HG03159 (cell line): Measurements from ENCODE around the gene ICA1L.
"Not testable (repeated sequence)": the region's sequence is repeated elsewhere in the genome, so short reads cannot be mapped to it uniquely, and the experiment has no call there.

Source experiments
- ATAC-seq: cut with Tn5 transposase; IDR thresholded peaks from one replicate; pipeline ENCODE4 v1.9.1; 2021; ENCODE audit warnings: mild to moderate bottlenecking, moderate library complexity; ENCODE audit not compliant: unreplicated experiment

The ICA1L gene

DNA sequence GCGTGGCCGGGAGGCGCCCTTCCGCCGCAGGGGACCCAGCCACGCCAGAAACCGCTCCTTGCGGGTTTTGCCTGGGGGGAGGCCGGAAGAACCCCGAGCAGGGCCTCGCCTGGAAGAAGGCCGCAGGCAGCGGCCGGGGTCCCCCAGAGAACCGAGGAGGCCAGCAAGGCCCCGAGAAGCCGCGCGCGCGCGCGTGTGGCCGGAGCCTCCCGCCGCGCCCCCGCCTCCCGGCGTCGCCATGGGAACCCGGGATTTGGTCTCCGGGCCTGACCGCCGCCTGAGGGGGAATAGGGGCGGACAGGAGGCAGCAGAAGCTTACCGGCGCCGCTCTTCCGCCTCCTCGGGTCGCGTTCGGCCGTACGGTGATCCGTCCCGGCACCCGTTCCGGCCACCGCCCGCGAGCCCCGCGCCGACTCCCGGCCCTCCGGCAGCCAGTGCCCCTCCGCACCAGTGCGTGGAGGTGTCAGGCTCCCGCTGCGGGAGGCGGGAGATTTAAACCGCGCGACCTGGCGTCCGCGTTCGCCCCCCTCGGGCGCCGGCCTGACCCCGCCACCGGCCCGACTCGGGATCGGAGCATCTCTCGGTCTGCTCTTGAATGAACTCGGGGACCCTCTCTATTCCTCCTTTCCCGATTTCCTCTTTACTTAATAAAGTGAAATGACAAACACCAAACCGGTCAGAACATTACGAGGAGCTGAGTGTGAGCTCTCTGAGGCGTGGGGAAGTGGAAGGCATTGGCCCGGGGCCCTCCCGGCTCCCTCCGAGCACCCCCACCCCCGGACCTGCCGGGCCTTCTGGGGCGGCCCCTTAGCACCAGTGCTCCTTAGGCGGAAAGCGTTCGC, at the start of gene ICA1L:
Gene ICA1L (minus strand): TSS at position 467 of the 842 bp plus-strand sequence. CDS start 42,757 bp downstream, outside the sequence.
- ATAC-seq, result peak; percentile 49

DNA sequence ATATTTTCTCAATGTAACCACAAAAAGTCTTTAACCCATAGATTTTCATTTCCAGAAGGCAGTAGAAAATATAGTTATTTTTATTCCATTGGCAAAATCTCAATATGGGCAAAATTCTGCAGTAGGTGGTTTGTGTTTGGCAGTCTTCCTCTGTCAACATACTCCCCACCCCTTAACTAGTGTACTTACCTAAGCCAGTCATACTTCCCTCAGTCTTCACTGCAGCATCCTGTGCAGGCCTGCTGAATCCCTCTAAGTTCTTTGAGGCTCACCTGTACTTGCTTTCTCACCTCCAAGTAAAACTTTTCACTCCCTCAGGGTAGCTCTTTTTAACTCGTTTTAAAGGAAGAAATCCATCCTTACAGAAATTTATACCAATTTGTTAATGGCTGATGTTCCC, 47.3 kb upstream of the ICA1L start:
- no peak for ATAC-seq

DNA sequence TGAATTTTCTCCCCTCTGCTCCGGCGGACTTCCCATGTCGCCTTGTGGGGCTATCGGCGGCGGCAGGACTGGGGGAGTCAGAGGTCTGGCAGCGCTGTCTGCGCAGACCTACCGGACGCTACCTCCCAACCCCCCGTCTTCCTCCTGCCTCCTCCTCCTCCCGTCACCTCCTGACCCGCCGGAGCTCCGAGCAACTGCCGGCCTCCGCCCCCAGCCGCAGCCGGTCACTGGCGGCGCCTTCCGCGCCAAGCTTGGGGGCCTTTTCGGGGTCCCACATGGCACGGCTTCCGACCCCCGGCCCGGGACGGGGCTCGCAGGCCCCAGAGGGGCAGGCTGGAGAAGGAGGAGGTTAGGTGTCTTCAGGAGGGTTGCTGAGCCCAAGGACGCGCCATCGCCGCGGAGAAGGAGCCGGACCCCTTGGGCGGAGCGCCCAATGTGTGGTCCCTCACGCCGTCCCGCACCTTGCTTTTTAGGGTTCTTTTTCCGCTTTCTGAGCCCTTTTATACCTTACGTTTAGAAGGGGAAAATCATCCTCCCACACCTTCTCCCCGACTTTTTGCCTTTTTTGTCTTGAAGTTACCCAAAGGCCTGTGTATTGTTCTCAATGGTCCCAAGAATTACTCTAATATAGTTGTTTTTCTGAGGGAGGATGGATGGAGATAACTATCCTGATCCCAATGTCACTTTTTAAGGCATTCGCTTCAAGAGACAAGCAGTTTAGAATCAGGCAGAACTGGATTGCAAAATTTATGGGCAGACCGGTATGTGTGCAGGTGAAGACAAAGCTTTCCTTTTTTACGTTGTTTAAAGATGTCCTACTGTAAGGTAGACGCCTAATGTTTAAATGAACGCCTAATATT, 41.0 kb upstream of the ICA1L start:
- peak; percentile 56 for ATAC-seq

DNA sequence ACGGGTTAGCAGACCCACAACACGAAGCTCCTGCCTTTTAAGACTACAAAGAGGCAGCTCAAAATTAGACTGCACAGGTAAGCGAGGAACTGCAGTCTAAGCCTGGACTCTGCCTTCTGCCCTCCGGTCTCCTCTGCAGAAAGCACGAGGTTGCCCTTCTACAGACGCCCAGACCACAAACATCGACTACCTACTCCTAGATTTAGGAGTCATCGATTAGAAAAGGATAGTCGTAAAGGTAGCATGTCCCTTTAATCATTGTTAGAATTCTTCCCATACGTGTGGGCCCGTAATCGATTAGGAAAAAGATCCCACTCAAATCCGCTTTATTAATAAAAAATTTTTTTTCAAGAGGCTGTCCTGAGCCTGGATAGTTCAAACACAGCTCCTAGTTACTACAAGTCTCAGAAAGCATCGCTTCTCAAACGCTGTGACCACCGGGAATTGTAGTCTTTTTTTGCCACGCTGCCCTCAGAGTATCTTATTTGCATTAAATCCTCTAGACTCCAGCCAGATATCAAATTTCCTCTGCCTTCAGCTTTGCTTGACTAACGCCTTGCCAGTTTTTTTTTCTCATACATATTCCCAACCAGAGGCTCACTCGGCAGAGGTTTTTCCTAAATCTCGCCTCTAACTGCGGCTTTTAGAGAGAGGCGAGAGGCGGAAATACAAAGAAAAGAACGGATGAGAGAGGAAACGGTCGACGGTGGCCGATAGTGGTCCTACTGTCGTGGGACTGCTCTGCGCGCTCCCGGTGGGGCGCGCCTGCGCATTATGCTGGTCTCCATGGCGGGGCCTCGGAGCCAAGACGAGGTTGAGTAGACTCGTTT, 40.2 kb upstream of the ICA1L start, which contains the start of the genes CARF and WDR12:
Gene CARF (plus strand): TSS at position 764 of the 830 bp plus-strand sequence. CDS start 29,628 bp downstream, outside the sequence.
Gene WDR12 (minus strand): TSS at position 162 of the 830 bp plus-strand sequence. CDS start 197 bp downstream, outside the sequence.
- peak; percentile 79 for ATAC-seq

DNA sequence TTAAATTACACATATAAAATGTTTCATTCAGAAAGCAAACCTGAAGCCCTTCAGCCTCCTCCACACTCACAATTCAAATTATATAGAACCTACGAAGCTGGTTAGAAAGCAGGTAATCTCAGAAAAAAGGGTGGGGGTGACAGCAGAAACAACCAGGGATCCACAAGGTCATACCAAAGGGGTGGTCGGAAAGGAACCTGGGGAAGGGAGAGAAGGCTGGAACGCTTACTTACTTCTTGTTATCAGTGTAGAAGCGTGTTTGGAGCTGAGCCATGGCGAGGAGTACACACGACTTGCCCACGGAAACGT, 39.6 kb upstream of the ICA1L start:
- ATAC-seq, result no peak

DNA sequence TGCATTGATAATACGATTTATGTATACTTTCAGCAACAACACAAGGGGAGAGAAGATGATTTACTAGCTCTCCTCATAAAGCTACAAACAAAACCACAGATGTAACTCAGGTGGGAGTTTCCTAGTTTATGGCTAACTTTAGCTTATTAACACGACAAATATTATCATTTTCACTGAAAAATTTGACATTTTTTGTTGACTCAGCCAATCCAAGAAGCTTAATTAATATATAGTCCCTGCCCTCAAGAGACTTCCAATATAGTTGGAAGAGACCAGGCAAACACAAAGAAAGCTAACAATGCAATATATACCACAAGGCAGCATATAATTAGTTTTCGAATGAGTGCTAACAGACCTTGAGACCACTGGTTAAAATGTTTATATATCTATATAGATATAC, 39.1 kb upstream of the ICA1L start:
- no peak for ATAC-seq

DNA sequence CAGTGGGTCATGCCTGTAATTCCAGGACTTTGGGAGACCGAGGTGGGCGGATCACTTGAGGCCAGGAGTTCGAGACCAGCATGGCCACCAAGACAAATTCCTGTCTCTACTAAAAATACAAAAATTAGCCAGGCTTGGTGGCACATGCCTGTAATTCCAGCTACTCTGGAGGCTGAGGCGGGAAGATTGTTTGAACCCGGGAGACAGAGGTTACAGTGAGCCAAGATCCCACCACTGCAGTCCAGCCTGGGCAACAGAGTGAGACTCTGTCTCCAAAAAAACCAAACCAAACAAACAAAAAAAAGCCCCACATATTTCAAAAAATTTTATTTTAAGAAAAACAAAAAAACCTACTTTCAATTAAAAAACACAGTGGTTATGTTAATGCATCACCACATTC, 38.7 kb upstream of the ICA1L start:
- not testable (repeated sequence) for ATAC-seq

DNA sequence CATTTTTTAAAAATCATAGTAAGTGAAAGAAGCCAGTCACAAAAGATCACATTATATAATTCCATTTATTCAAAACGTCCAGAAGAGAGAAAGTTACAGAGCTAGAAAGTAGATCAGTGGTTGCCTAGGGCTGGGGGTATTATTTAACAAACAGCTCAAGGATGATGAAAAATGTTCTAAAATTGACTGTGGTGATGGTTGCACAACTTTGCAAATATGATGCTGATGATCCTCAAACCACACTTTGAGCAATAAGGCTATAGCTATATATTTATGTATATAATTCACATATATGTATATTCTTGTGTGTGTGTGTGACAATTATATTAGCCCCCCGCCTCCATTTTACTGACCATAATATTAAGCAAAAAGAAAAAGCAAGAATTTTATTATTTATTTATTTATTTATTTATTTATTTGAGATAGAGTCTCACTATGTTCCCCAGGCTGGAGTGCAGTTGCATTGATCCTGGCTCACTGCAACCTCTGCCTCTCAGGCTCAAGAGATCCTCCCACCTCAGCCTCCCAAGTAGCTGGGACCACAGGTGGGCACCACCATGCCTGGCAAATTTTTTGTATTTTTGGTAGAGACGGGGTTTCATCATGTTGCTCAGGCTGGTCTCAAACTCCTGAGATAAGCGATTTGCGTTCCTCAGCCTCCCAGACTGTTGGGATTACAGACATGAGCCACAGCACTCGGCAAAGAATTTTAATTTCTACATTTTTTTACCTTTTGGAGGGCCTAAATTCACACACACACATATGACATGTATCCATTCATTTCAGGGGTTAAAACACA, 38.0 kb upstream of the ICA1L start:
- ATAC-seq, result no peak

DNA sequence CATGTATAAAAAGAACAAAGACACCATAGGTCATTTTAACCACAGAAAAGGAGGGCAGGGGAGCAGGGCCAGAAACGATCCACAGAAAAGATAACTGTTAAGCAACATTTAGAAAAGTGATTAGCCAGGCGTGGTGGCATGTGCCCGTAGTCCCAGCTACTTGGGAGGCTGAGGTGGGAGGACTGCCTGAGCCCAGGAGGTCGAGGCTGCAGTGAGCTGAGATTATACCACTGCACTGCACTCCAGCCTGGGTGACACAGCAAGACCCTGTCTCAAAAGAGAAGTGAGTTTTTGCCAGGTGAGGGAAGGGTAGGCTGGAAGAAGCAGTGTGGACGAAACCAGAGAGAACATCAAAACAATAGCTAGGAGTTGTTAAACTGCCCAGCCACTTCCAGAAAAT, 36.6 kb upstream of the ICA1L start:
- ATAC-seq, result no peak

DNA sequence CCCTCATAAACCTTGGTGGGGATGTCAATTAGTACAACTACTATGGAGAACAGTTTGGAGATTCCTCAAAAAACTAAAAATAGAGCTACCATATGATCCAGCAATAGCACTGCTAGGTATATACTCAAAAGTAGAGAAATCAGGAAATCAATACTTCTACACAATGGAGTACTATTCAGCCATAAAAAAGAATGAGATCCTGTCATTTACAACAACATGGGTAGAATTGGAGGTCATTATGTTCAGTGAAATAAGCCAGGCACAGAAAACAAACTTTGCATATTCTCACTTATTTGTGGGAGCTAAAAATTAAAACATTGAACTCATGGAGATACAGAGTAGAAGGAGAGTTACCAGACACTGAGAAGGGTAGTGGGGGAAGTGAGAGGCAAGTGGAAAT, 33.9 kb upstream of the ICA1L start:
- not testable (repeated sequence) for ATAC-seq

DNA sequence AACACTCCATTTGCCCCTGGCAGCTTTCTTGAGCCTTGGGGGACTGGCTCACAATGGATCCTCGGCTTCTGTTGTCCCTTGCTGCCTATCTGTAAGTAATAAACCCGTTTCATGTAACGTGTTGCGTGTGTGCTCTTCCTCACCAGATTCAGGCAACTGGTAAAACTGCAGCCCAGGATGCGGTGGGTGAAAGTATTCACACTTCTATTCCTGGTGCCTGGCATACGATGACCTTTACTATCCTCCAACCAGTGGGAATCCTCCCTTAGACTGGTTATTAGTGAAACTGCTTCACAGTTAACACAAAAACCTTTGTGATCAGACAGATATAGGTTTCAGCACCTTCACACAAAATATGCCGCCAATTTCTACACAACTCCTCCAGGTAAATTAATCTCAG, 13.6 kb upstream of the ICA1L start:
- no peak for ATAC-seq

DNA sequence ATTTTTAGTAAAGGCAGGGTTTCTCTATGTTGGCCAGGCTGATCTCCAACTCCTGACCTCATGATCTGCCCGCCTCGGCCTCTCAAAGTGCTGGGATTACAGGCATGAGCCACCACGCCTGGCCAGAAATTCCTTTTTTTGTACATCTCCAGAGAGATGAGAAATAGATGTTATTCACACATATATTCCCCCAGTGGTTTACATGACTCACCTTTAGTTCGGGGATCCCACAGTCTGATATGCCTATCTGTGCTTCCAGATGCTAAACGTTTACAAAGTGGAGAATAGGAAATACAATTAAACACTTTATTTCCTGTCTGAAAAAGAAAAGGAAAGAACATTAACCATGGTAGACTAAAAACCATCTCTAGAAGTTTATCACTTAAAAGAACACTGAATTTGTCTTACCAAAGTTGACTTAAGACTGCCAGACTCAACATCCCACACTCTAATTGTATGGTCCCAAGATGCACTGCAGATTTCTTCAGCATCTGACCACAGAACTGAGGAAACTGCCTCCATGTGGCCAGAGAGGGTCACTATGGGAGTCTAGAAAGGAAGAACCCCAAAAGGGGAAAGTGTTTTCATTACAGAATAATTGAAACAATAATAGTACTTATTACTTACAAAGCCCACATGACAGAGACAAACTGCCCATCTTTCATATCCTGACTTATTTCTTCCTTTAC, 12.6 kb upstream of the ICA1L start:
- no peak for ATAC-seq

DNA sequence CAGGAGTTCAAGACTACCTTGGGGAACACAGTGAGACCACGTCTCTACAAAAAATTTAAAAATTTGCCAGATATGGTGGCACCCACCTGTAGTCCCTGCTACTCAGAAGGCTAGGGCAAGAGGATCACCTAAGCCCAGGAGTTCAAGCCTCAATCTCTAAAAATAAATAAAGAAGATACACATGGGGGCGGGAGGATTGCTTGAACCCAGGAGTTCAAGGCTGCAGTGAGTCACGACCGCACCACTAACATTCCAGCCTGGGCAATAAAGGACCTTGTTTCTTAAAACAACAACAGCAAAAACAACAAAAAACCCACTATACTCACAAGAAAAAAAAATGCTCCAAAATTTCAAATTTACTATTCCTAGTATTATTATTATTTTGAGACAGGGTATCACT, 10.0 kb upstream of the ICA1L start:
- ATAC-seq, result no peak

DNA sequence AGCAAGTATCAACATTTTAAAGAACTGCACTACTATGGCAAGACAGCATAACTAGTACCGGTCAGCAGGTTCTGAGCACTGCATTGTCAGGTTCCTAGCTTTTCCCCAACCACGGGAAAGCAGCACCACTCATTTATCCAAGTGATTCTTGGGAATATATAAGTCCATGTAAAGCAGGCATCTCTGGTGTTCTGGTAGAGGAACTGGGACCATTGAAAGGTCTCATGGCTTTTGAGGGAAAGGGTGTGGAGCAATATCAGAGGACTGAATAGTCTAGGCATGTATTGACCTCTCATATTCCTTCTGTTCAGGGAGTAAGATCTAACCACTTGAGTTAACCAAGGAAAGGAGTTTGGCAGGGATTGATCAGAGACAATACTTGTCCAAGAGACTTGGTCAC, 6.1 kb upstream of the ICA1L start:
- ATAC-seq, result no peak

DNA sequence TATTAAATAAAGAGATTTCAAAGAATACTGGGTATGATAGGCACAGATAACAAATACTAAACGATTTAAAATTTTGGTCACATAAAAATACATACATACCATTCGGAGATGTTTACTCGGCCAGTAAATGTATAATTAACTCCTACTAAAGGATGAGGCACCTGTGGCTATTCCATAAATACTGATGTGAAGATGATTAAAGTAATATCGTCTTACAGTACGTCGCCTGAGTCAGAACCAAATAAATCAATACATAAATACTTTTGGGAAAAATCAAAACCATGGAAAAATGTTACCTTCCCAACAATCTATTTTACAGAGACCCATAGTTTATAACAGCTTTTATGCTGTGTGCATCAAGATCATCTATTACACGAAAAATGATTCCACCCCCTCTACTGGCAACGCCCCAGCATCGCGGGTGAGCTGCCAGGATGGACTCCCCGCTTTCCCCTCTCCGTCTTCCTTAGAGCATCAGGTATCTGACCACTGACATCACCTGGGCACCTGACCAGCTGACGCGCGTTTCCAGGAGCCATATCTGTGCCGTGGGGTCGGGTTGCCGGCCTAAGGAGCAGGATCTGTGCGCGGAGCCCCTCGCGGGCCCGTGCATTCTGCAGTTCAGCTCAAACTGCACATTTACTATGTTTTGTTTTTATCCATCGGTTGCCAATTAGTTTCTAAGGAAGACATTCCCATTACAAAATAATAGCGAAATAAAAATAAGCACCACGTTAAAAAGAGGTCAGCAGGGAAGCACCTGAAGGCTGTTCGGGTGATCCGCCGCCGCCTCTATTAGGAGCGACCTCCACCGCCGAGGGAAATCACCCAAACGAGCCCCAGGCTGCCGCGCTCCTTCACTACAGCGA, 901 bp downstream of the ICA1L start:
- peak; percentile 81 for ATAC-seq

DNA sequence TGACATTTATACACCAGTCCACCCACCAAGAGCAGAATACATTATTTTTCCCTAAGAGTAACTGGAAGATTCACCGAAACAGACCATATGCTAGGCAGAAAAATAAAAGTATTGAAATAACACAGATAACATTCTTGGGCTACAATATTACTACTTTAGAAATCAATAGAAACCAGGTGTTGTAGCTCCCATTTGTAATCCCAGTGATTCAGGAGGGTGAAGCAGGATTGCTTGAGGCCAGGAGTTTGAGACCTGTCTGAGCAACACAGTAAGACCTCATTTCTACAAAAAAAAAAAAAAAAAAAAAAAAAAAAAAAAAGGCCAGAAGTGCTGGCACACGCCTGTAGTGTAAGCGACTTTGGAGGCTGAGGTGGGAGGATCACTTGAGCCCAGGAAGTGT, 9.6 kb downstream of the ICA1L start:
- ATAC-seq, result no peak

DNA sequence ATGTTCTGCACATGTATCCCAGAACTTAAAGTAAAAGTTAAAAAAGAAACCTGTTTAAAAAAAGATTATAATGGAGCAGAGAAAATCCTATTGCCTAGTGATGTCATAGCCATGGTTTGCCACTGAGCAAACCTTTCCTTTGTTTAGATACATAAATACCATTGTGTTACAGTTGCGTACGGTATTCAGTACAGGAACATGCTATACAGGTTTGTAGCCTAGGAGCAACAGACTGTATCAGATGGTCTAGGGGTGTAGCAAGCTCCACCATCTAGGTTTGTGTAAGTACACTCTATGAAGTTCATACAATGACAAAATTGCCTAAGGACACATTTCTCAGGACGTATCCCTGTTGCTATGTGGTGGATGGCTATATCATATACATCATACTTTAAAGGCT, 13.0 kb downstream of the ICA1L start:
- no peak for ATAC-seq

DNA sequence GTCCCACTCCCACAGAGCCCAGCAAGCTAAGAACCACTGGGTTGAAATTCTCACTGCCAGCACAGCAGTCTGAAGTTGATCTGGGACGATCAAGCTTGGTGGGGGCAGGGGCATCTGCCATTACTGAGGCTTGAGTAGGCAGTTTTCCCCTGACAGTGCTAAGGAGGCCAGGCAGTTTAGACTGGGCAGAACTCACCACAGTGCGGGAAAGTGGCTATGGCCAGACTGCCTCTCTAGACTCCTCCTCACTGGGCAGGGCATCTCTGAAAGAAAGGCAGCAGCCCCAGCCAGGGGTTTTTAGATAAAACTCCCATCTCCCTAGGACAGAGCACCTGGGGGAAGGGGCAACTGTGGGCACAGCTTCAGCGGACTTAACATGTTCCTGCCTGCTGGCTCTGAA, 22.2 kb downstream of the ICA1L start:
- not testable (repeated sequence) for ATAC-seq

DNA sequence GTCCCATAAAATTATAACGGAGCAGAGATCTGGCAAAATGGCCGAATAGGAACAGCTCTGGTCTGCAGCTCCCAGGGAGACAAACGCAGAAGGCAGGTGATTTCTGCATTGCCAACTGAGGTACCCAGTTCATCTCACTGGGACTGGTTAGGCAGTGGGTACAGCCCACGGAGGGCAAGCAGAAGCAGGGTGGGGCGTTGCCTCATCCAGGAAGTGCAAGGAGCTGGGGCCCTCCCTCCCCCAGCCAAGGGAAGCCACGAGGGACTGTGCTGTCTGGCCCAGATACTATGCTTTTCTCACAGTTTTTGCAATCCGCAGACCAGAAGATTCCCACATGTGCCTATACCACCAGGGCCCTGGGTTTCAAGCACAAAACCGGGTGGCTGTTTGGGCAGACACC, 22.8 kb downstream of the ICA1L start:
- ATAC-seq, result no peak
